Caco-2 (cell line): Measurements from ENCODE around the gene FEZ2. TPM values are rescaled to one million over a fixed set of nuclear protein-coding genes. Genes with fewer than 3 reads are reported as not detected.

Experiments
- BruUV-seq: library from RNA; stranded (reverse); fragments of 400-500 nt; replicated peaks from 2 replicates; lab custom pipeline; 2021; lab: Mats Ljungman, UMichigan
- CTCF ChIA-PET: fragments of 300-600 bp; sonication (Branson Sonifier 250); formaldehyde crosslinking; loops from one replicate; lab custom pipeline; 2022; ENCODE audit warnings: antibody characterized with exemption; lab: Charles Lee
- POLR2A ChIA-PET: fragments of 300-600 bp; sonication (Branson Sonifier 250); formaldehyde crosslinking; loops from one replicate; lab custom pipeline; 2022; ENCODE audit warnings: antibody characterized with exemption; lab: Charles Lee
- DNase-seq, 2 experiments: peaks; one replicate each; pipeline versions ENCODE4 v3.0.0 to v3.0.0-alpha.2; 2020 to 2022
- H3K27me3 ChIP-seq: replicated peaks from 2 replicates; pipeline ENCODE4 v1.6.0; 2011; ENCODE audit warnings: low read length; ENCODE audit not compliant: control insufficient read depth, insufficient read depth
- H3K36me3 ChIP-seq: 2 replicates; pipeline ENCODE4 v1.5.1; 2011; ENCODE audit warnings: low read length; ENCODE audit not compliant: control insufficient read depth, insufficient read depth
- H3K4me1 ChIP-seq: fragments of 250-450 bp; sonication (Bioruptor Pico); 2 replicates; pipeline ENCODE4 v1.5.1; 2020; ENCODE audit warnings: mild to moderate bottlenecking
- H3K4me3 ChIP-seq: 2 replicates; pipeline ENCODE4 v1.5.1; 2011; ENCODE audit warnings: low read depth, mild to moderate bottlenecking, control low read depth, low read length
- H3K9me3 ChIP-seq: fragments of 250-450 bp; sonication (Bioruptor Pico); 2 replicates; pipeline ENCODE4 v1.5.1; 2020; ENCODE audit warnings: mild to moderate bottlenecking, moderate library complexity
- H3K27ac Mint-ChIP-seq: one replicate; pipeline ENCODE4 v1.8.0; 2022; ENCODE audit warnings: mixed read lengths; ENCODE audit not compliant: unreplicated experiment
- H3K27me3 Mint-ChIP-seq: one replicate; pipeline ENCODE4 v1.8.0; 2022; ENCODE audit warnings: mixed read lengths; ENCODE audit not compliant: insufficient read depth, unreplicated experiment
- H3K36me3 Mint-ChIP-seq: one replicate; pipeline ENCODE4 v1.8.0; 2022; ENCODE audit warnings: mild to moderate bottlenecking, mixed read lengths; ENCODE audit not compliant: insufficient read depth, unreplicated experiment
- H3K4me1 Mint-ChIP-seq: one replicate; pipeline ENCODE4 v1.8.0; 2022; ENCODE audit warnings: low read depth, mixed read lengths; ENCODE audit not compliant: unreplicated experiment
- H3K4me3 Mint-ChIP-seq: one replicate; pipeline ENCODE4 v1.8.0; 2022; ENCODE audit warnings: mild to moderate bottlenecking, moderate library complexity, mixed read lengths; ENCODE audit not compliant: unreplicated experiment
- H3K9me3 Mint-ChIP-seq: one replicate; pipeline ENCODE4 v1.8.0; 2022; ENCODE audit warnings: mixed read lengths; ENCODE audit not compliant: unreplicated experiment
- CTCF ChIP-seq, 2 experiments: fragments of 200-600 bp in 1 of 2; IDR thresholded peaks; 1 replicate in 1 of 2; 2 replicates in 1 of 2; pipeline versions ENCODE4 v1.5.1 to v1.8.0; 2011 to 2022; ENCODE audit warnings: antibody characterized with exemption in 1 of 2, control low read depth in 1 of 2, inconsistent platforms in 1 of 2, low read depth in 1 of 2, low read length in 1 of 2, mild to moderate bottlenecking in 1 of 2, moderate library complexity in 1 of 2; ENCODE audit not compliant: insufficient read depth in 1 of 2, severe bottlenecking in 1 of 2, unreplicated experiment in 1 of 2
- intact Hi-C: fragments of 100-400 bp; cut with micrococcal nuclease; formaldehyde crosslinking; loops from one replicate; pipeline ENCODE4 v1.10.0; 2022; ENCODE audit not compliant: unreplicated experiment
- total RNA-seq: library from RNA; stranded (reverse); gene quantifications from 2 replicates; pipeline ENCODE4 v1.2.3, GENCODE V29; 2022

Gene FEZ2
- total RNA-seq, 1 experiment from 2014 or later: 55.8 TPM

DNA sequence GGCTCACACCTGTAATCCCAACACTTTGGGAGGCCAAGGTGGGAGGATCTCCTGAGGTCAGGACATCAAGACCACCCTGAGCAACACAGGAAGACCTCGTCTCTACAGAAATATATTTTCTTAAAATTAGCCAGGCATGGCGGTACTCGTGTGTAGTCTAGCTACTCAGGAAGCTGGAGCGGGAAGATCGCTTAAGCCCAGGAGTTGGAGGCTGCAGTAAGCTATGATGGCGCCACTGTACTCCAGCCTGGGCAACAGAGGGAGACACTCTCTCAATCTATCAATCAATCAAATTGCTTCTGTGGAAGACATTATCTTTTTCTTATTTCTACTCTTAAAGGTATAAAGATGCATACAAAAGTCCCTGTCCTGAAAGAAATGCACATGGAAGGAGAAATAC is 11.3 kb downstream of the FEZ2 start:
- ChIA-PET CTCF (no interaction called here), POLR2A (no interaction called here)
- H3K9me3 Mint-ChIP-seq: no peaks in the 10 kb centered on the region
- H3K27me3 Mint-ChIP-seq: no peaks in the 10 kb centered on the region
- no peaks in the 10 kb centered on the region for H3K9me3 ChIP-seq
- no TSS peak for BruUV-seq
- no peaks in the 10 kb centered on the region for H3K4me1 Mint-ChIP-seq
- peaks cover under 1% of the 10 kb centered on the region; the same call in 1 of the 2 replicates for H3K4me1 ChIP-seq
- no peak for TF ChIP-seq CTCF (IDR thresholded peaks at IDR 0.05; ENCODE audit: insufficient read depth in 1 of 2, low read depth in 1 of 2, low read length in 1 of 2, severe bottlenecking in 1 of 2, unreplicated experiment in 1 of 2)
- no peak for DNase-seq
- H3K27me3 ChIP-seq: no peaks in the 10 kb centered on the region
- peaks cover 72% of the 10 kb centered on the region for H3K36me3 Mint-ChIP-seq
- H3K27ac Mint-ChIP-seq: no peak overlapping the region
- no peak overlapping the region for H3K4me3 Mint-ChIP-seq
- H3K36me3 ChIP-seq: peaks cover 2% of the 10 kb centered on the region
- no peak overlapping the region for H3K4me3 ChIP-seq
- intact Hi-C loops: no loop called here

DNA sequence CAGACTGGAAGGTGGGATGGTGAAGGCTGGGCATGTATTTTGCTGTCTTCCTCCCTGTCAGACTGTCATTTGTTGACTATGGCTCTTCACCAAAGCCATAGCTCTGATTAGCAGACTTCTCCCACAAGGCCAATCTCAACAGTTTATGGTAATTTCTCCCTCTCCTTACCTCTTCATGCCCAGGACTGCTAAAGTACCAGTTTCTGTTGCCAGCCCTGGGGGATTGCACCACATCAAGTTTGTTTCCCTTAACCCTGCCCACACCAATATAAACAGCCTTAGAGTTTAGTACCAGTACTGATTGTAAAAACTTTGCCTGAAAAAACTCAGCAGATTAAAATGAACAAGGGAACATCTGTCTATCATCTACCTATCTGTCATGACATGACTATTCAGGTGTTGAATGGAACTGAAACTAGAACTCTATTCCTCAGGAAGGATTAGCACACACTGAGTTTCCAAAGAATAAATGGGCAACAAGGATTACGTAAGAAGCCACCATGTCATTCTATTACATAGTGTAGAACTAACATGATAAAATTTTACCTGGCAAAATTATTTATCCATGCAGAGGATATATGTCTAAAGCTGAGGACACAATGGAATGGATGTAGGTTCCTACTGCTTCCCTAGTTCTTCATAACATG is 13.7 kb downstream of the FEZ2 start:
- Mint-ChIP-seq H3K36me3 (peaks cover 78% of the 10 kb centered on the region), H3K4me3 (no peak overlapping the region), H3K9me3 (no peaks in the 10 kb centered on the region), H3K27me3 (no peaks in the 10 kb centered on the region), H3K27ac (no peak overlapping the region), H3K4me1 (no peaks in the 10 kb centered on the region)
- Histone ChIP-seq H3K36me3 (peaks cover 3% of the 10 kb centered on the region), H3K4me3 (no peak overlapping the region), H3K9me3 (no peaks in the 10 kb centered on the region), H3K4me1 (no peaks in the 10 kb centered on the region), H3K27me3 (no peaks in the 10 kb centered on the region)
- ChIA-PET POLR2A (no interaction called here), CTCF (no interaction called here)
- intact Hi-C loops: no loop called here
- DNase-seq: no peak
- BruUV-seq: no TSS peak
- TF ChIP-seq CTCF (IDR thresholded peaks at IDR 0.05; ENCODE audit: insufficient read depth in 1 of 2, low read depth in 1 of 2, low read length in 1 of 2, severe bottlenecking in 1 of 2, unreplicated experiment in 1 of 2): no peak

- Histone ChIP-seq H3K9me3 (no peaks in the 10 kb centered on the region), H3K27me3 (no peaks in the 10 kb centered on the region), H3K4me1 (no peaks in the 10 kb centered on the region), H3K36me3 (peaks cover 3% of the 10 kb centered on the region), H3K4me3 (no peak overlapping the region)
- POLR2A ChIA-PET: no interaction called here
- Mint-ChIP-seq H3K9me3 (no peaks in the 10 kb centered on the region), H3K27ac (no peak overlapping the region), H3K4me1 (no peaks in the 10 kb centered on the region), H3K27me3 (no peaks in the 10 kb centered on the region), H3K4me3 (no peak overlapping the region), H3K36me3 (peaks cover 85% of the 10 kb centered on the region)
- DNase-seq: no peak
- BruUV-seq: TSS peak; percentile 9
- no peak for TF ChIP-seq CTCF (IDR thresholded peaks at IDR 0.05; ENCODE audit: insufficient read depth in 1 of 2, low read depth in 1 of 2, low read length in 1 of 2, severe bottlenecking in 1 of 2, unreplicated experiment in 1 of 2)
- CTCF ChIA-PET: no interaction called here
- intact Hi-C loops: no loop called here
Measured at GRCh38 chr2:36582951-36583350, 15.0 kb downstream of the FEZ2 start.
